ENCODE measurements around the gene KLLN. TPM values are rescaled to one million over a fixed set of nuclear protein-coding genes. Genes with fewer than 3 reads are reported as not detected.
A peak's percentile ranks its signal among the peaks of the same experiment; 100 is the strongest.

The KLLN gene
- total and polyA plus RNA-seq, 9 of the 15 experiments (the other 6 are each of a cell fraction or from before 2014, with no cell fraction given): 0.07 to 0.40 (median 0.25) TPM

DNA sequence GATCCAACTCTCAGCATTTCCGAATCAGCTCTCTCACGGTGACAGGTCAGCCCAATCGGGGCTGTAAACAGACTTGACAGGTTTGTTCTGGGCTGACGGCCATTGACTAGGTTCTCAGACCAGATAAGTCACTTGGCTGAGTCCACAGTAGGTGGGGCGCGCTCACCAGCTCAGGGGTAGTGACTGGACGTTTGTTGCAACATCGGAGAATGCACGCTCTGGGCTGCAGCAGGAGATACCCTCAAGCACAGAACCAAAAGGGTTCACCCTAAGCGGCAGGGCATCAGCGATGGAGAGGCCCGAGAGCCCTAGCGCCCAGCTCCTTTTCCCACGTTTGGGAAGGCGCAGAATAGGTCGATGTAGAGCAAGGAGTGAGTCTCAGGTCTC, 1.8 kb downstream of the KLLN start (continued):
- TF ChIP-seq PBX2 (CRISPR knock-in tag; IDR thresholded peaks at IDR 0.05; ENCODE audit: low read depth): no peak
- 0 out of 2 replicates have a peak, but pooled peaks have one; percentile 22 for TF ChIP-seq PBX2 (tag; conservative IDR thresholded peaks at IDR 0.05; ENCODE audit: low read depth)
- TF ChIP-seq, protein P1, sequence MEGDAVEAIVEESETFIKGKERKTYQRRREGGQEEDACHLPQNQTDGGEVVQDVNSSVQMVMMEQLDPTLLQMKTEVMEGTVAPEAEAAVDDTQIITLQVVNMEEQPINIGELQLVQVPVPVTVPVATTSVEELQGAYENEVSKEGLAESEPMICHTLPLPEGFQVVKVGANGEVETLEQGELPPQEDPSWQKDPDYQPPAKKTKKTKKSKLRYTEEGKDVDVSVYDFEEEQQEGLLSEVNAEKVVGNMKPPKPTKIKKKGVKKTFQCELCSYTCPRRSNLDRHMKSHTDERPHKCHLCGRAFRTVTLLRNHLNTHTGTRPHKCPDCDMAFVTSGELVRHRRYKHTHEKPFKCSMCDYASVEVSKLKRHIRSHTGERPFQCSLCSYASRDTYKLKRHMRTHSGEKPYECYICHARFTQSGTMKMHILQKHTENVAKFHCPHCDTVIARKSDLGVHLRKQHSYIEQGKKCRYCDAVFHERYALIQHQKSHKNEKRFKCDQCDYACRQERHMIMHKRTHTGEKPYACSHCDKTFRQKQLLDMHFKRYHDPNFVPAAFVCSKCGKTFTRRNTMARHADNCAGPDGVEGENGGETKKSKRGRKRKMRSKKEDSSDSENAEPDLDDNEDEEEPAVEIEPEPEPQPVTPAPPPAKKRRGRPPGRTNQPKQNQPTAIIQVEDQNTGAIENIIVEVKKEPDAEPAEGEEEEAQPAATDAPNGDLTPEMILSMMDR (IDR thresholded peaks at IDR 0.05 in 2 of 3, conservative IDR thresholded peaks at IDR 0.05 in 1 of 3; ENCODE audit: insufficient read depth in 2 of 3, low read depth in 1 of 3, low read length in 3 of 3): peak; percentile 55 to 58 (median 57)
- 0 out of 2 replicates have a peak, but pooled peaks have one; percentile 22 for TF ChIP-seq FOXP4 (CRISPR knock-in tag; IDR thresholded peaks at IDR 0.05; ENCODE audit: borderline replicate concordance)
- TF ChIP-seq NR0B1 (IDR thresholded peaks at IDR 0.05; ENCODE audit: partially characterized antibody): no peak
- peak; percentile 42 to 74 for TF ChIP-seq RAD21 (CRISPR knock-in tag; conservative IDR thresholded peaks at IDR 0.05 in 1 of 2, IDR thresholded peaks at IDR 0.05 in 1 of 2)
- peak; percentile 10; the same call in 1 of the 2 replicates for TF ChIP-seq TCF3 (CRISPR knock-in tag; IDR thresholded peaks at IDR 0.05)
- TF ChIP-seq FUS (optimal IDR thresholded peaks at IDR 0.05; ENCODE audit: low read depth, low read length): no peak
- peak; percentile 81 for TF ChIP-seq CEBPG (CRISPR knock-in tag; IDR thresholded peaks at IDR 0.05)
- TF ChIP-seq CEBPG (tag; conservative IDR thresholded peaks at IDR 0.05 in 1 of 2, IDR thresholded peaks at IDR 0.05 in 1 of 2): peak; percentile 83 to 91
- TF ChIP-seq MEIS2 (IDR thresholded peaks at IDR 0.05; ENCODE audit: partially characterized antibody): peak; percentile 72
- 0 out of 2 replicates have a peak, but pooled peaks have one; percentile 28 for TF ChIP-seq ZBTB43 (CRISPR knock-in tag; IDR thresholded peaks at IDR 0.05)
- TF ChIP-seq TOE1 (IDR thresholded peaks at IDR 0.05; ENCODE audit: borderline replicate concordance): no peak
- TF ChIP-seq TOE1 (CRISPR knock-in tag; IDR thresholded peaks at IDR 0.05; ENCODE audit: borderline replicate concordance, low read depth): 0 out of 2 replicates have a peak, but pooled peaks have one; percentile 16
- peak; percentile 31 to 78 (median 54) for TF ChIP-seq YY1 (IDR thresholded peaks at IDR 0.05; ENCODE audit: borderline replicate concordance in 1 of 3, control insufficient read depth in 1 of 3, extremely low read depth in 1 of 3, insufficient read depth in 3 of 3, insufficient read length in 1 of 3, insufficient replicate concordance in 2 of 3, low read depth in 1 of 3, low read length in 2 of 3)
- TF ChIP-seq CREB1 (IDR thresholded peaks at IDR 0.05): no peak
- no peak for TF ChIP-seq CREB1 (CRISPR knock-in tag; IDR thresholded peaks at IDR 0.05)
